ENCODE results near the gene CMTM5.

GRCh38 chr14:23404331-23404900 lies 27.6 kb downstream of the CMTM5 start:
- TF ChIP-seq POLR2A (IDR thresholded peaks at IDR 0.05), result no peak
- no peak for TF ChIP-seq CTCF (IDR thresholded peaks at IDR 0.05)
